ENCODE data around the gene VAMP8.

DNA sequence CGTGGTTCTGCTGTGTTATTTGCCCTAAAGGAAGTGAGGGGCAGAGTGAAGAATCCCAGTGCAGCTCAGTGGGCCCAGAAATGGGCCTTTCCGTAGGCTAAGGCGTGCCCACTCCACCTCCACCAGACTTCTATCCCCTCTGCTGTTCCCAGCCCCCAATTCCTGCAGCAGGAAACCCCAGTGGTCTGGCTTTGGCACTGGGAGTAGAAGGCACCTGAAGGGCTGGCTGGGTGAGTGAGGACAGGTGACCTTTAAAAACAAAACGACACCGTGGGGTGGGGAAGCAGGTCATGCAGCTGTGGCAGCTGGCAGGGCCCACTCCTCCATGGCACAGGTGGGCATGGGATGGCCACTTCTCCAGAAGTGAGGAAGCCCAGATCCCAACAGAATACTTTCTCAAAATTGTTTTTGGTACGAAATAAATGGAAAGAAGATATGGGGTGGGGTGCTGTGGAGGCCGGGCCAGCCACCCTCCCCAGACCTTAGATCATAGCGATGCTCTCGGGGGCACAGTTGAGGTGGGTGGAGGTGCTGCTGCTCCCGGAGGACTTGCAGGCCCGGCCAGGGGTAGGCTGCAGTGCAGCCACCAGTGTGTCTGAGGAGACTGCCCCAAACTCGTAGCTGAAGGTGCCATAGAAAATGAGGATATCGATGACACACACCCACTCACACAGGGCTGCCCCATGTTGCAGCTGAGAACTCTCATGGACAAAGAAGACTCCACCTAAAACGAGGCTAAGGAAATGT lies 21.4 kb downstream of the VAMP8 start:
- TF ChIP-seq ESRRA (CRISPR knock-in tag; IDR thresholded peaks at IDR 0.05; ENCODE audit: borderline replicate concordance) (no peak), SP1 (CRISPR knock-in tag; conservative IDR thresholded peaks at IDR 0.05) (no peak), E2F5 (CRISPR knock-in tag; IDR thresholded peaks at IDR 0.05) (no peak), MAX (CRISPR knock-in tag; IDR thresholded peaks at IDR 0.05) (no peak), SMAD4 (CRISPR knock-in tag; IDR thresholded peaks at IDR 0.05) (no peak), CREB1 (CRISPR knock-in tag; IDR thresholded peaks at IDR 0.05) (no peak), TEAD1 (CRISPR knock-in tag; IDR thresholded peaks at IDR 0.05) (no peak), ELF4 (CRISPR knock-in tag; IDR thresholded peaks at IDR 0.05; ENCODE audit: low read depth) (no peak), ZNF121 (CRISPR knock-in tag; IDR thresholded peaks at IDR 0.05) (no peak)
- TF ChIP-seq, protein P1, sequence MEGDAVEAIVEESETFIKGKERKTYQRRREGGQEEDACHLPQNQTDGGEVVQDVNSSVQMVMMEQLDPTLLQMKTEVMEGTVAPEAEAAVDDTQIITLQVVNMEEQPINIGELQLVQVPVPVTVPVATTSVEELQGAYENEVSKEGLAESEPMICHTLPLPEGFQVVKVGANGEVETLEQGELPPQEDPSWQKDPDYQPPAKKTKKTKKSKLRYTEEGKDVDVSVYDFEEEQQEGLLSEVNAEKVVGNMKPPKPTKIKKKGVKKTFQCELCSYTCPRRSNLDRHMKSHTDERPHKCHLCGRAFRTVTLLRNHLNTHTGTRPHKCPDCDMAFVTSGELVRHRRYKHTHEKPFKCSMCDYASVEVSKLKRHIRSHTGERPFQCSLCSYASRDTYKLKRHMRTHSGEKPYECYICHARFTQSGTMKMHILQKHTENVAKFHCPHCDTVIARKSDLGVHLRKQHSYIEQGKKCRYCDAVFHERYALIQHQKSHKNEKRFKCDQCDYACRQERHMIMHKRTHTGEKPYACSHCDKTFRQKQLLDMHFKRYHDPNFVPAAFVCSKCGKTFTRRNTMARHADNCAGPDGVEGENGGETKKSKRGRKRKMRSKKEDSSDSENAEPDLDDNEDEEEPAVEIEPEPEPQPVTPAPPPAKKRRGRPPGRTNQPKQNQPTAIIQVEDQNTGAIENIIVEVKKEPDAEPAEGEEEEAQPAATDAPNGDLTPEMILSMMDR (IDR thresholded peaks at IDR 0.05), result no peak
- TF ChIP-seq, protein P2, sequence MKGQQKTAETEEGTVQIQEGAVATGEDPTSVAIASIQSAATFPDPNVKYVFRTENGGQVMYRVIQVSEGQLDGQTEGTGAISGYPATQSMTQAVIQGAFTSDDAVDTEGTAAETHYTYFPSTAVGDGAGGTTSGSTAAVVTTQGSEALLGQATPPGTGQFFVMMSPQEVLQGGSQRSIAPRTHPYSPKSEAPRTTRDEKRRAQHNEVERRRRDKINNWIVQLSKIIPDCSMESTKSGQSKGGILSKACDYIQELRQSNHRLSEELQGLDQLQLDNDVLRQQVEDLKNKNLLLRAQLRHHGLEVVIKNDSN (CRISPR knock-in tag; IDR thresholded peaks at IDR 0.05), result no peak
- TF ChIP-seq, protein P3, sequence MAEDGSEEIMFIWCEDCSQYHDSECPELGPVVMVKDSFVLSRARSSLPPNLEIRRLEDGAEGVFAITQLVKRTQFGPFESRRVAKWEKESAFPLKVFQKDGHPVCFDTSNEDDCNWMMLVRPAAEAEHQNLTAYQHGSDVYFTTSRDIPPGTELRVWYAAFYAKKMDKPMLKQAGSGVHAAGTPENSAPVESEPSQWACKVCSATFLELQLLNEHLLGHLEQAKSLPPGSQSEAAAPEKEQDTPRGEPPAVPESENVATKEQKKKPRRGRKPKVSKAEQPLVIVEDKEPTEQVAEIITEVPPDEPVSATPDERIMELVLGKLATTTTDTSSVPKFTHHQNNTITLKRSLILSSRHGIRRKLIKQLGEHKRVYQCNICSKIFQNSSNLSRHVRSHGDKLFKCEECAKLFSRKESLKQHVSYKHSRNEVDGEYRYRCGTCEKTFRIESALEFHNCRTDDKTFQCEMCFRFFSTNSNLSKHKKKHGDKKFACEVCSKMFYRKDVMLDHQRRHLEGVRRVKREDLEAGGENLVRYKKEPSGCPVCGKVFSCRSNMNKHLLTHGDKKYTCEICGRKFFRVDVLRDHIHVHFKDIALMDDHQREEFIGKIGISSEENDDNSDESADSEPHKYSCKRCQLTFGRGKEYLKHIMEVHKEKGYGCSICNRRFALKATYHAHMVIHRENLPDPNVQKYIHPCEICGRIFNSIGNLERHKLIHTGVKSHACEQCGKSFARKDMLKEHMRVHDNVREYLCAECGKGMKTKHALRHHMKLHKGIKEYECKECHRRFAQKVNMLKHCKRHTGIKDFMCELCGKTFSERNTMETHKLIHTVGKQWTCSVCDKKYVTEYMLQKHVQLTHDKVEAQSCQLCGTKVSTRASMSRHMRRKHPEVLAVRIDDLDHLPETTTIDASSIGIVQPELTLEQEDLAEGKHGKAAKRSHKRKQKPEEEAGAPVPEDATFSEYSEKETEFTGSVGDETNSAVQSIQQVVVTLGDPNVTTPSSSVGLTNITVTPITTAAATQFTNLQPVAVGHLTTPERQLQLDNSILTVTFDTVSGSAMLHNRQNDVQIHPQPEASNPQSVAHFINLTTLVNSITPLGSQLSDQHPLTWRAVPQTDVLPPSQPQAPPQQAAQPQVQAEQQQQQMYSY (CRISPR knock-in tag; IDR thresholded peaks at IDR 0.05), result no peak
- TF ChIP-seq, protein P4, sequence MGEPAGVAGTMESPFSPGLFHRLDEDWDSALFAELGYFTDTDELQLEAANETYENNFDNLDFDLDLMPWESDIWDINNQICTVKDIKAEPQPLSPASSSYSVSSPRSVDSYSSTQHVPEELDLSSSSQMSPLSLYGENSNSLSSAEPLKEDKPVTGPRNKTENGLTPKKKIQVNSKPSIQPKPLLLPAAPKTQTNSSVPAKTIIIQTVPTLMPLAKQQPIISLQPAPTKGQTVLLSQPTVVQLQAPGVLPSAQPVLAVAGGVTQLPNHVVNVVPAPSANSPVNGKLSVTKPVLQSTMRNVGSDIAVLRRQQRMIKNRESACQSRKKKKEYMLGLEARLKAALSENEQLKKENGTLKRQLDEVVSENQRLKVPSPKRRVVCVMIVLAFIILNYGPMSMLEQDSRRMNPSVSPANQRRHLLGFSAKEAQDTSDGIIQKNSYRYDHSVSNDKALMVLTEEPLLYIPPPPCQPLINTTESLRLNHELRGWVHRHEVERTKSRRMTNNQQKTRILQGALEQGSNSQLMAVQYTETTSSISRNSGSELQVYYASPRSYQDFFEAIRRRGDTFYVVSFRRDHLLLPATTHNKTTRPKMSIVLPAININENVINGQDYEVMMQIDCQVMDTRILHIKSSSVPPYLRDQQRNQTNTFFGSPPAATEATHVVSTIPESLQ (CRISPR knock-in tag; IDR thresholded peaks at IDR 0.05), result no peak
- TF ChIP-seq, protein P5, sequence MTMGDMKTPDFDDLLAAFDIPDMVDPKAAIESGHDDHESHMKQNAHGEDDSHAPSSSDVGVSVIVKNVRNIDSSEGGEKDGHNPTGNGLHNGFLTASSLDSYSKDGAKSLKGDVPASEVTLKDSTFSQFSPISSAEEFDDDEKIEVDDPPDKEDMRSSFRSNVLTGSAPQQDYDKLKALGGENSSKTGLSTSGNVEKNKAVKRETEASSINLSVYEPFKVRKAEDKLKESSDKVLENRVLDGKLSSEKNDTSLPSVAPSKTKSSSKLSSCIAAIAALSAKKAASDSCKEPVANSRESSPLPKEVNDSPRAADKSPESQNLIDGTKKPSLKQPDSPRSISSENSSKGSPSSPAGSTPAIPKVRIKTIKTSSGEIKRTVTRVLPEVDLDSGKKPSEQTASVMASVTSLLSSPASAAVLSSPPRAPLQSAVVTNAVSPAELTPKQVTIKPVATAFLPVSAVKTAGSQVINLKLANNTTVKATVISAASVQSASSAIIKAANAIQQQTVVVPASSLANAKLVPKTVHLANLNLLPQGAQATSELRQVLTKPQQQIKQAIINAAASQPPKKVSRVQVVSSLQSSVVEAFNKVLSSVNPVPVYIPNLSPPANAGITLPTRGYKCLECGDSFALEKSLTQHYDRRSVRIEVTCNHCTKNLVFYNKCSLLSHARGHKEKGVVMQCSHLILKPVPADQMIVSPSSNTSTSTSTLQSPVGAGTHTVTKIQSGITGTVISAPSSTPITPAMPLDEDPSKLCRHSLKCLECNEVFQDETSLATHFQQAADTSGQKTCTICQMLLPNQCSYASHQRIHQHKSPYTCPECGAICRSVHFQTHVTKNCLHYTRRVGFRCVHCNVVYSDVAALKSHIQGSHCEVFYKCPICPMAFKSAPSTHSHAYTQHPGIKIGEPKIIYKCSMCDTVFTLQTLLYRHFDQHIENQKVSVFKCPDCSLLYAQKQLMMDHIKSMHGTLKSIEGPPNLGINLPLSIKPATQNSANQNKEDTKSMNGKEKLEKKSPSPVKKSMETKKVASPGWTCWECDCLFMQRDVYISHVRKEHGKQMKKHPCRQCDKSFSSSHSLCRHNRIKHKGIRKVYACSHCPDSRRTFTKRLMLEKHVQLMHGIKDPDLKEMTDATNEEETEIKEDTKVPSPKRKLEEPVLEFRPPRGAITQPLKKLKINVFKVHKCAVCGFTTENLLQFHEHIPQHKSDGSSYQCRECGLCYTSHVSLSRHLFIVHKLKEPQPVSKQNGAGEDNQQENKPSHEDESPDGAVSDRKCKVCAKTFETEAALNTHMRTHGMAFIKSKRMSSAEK (CRISPR knock-in tag; IDR thresholded peaks at IDR 0.05; ENCODE audit: borderline replicate concordance), result no peak
